HG02938 (cell line): Measurements from ENCODE around the gene TIMP1.
A peak's percentile ranks its signal among the peaks of the same experiment; 100 is the strongest.

Experiments
- ATAC-seq: cut with Tn5 transposase; IDR thresholded peaks from one replicate; pipeline ENCODE4 v1.9.1; 2021; ENCODE audit warnings: mild to moderate bottlenecking, moderate library complexity; ENCODE audit not compliant: unreplicated experiment

Gene TIMP1

GRCh38 chrX:47581731-47582647 lies at the start of gene TIMP1:
Gene TIMP1, plus strand, starts transcription at chrX:47582436. Its CDS starts 980 bp downstream, at chrX:47583416.
- ATAC-seq = peak; percentile 58

- ATAC-seq = no peak
These were observed 42.4 kb upstream of the TIMP1 start for GRCh38 chrX:47539860-47540259.

GRCh38 chrX:47540754-47541538 lies 41.3 kb upstream of the TIMP1 start:
- ATAC-seq = no peak

GRCh38 chrX:47543496-47543895 lies 38.7 kb upstream of the TIMP1 start:
- no peak for ATAC-seq

GRCh38 chrX:47556045-47556623 lies 26.1 kb upstream of the TIMP1 start:
- ATAC-seq = peak; percentile 82

DNA sequence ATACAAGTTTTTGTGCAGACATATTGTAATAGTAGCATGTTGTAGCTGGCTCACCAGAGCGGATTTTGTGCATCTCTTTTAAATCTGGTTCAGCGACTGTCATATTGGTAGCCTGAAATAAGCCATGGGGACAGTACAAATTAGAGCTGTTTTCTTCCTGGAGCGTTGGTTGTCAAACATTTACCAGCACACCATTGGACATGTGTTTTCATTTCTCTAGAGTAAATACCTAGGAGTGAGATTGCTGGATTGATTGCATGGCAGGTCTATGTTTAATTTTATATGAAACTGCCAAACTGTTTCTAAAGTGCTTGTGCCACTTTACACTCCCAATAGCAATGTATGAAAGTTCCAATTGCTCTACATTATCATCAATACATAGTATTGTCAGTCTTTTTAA lies 23.8 kb upstream of the TIMP1 start:
- ATAC-seq = no peak

- ATAC-seq = no peak
These were observed 21.9 kb upstream of the TIMP1 start for GRCh38 chrX:47560179-47560933.

- peak; percentile 89 for ATAC-seq
These were observed 21.1 kb upstream of the TIMP1 start, which contains the start of gene ARAF for GRCh38 chrX:47560934-47561658. Gene ARAF, plus strand, starts transcription at chrX:47561205. Its CDS starts 1,763 bp downstream, at chrX:47562968.

DNA sequence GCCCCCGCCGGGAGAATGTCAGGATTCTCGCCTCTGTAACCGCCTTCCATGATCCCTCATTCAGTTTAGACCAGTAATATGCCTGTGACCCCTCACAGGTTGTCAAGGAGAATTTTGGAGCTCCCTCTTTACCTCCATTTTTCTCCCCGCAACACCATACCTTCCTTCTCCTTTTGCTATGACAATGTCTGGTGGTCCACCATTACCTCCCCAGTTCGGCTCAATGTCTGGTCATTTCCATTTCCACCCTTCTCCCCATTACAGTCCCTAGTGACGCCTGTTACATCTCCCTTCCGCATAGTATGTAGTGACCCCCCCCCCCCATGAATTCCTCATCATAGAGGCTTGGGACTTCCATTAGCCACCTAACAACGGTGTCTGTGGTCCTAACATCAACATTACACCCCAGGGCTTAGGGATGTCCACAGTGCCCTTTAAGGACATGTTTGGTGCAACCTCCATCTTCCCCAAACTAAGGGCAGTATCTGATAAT lies 20.5 kb upstream of the TIMP1 start:
- ATAC-seq = no peak

DNA sequence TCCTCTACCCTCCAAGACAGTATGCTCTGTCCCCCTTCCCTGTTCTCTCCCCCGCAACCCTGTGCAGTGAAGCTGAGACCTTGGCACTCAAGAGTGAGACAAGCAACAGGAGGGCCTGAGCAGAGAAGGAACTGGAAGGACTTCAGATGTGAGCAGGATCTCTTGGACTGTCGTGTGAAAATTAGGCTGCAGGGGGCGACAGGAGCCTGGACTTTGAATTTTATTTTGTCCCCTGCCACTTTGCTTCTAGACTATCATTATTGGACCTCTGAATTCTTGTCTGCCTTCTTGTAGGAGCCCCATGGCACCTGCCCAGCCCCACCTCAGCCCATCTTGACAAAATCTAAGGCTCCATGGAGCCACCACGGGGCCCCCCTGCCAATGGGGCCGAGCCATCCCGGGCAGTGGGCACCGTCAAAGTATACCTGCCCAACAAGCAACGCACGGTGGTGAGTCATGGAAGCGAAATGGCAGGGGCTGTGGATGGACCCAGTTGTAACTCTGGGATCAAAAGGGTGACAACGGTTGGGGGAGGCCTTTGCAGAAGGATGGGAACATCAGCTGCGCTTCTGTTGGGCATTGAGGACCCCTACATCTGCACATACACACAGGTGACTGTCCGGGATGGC lies 19.5 kb upstream of the TIMP1 start:
- no peak for ATAC-seq

- no peak for ATAC-seq
These were observed 18.4 kb upstream of the TIMP1 start for GRCh38 chrX:47563801-47564315.

DNA sequence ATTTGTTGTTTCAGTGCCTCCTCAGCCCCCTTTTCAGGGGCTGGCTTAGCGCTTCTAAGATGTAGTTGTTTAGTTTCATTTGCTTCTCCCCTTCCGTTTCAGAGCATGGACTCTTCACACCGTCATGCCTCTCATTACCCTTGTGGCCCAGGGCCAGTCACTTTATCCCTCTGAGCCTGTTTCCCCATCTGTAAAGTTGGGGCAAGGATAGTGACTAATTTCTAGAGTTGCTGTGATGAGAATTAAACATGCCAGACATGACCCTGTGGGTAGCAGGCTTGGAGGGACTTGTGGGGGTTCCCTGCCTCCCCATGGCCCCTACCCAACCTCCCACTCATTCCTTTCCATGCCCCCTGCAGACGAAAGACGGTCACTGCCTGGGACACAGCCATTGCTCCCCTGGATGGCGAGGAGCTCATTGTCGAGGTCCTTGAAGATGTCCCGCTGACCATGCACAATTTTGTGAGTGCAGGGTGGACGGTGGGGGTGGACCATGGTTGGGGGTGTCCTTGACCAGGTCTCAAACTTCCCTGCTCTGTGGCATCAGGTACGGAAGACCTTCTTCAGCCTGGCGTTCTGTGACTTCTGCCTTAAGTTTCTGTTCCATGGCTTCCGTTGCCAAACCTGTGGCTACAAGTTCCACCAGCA lies 17.7 kb upstream of the TIMP1 start:
- no peak for ATAC-seq

DNA sequence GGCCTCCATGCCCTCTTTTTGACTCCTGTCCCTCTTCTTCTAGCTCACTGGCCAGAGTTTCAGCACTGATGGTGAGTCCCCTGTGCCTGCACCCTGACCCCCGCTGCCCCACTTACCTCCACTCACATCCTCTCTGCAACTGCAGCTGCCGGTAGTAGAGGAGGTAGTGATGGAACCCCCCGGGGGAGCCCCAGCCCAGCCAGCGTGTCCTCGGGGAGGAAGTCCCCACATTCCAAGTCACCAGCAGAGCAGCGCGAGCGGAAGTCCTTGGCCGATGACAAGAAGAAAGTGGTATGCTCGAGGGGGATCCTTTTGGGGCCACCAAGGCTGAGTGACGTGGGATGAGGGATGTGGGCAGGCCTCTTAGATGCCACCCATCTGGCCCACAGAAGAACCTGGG lies 15.4 kb upstream of the TIMP1 start:
- no peak for ATAC-seq

DNA sequence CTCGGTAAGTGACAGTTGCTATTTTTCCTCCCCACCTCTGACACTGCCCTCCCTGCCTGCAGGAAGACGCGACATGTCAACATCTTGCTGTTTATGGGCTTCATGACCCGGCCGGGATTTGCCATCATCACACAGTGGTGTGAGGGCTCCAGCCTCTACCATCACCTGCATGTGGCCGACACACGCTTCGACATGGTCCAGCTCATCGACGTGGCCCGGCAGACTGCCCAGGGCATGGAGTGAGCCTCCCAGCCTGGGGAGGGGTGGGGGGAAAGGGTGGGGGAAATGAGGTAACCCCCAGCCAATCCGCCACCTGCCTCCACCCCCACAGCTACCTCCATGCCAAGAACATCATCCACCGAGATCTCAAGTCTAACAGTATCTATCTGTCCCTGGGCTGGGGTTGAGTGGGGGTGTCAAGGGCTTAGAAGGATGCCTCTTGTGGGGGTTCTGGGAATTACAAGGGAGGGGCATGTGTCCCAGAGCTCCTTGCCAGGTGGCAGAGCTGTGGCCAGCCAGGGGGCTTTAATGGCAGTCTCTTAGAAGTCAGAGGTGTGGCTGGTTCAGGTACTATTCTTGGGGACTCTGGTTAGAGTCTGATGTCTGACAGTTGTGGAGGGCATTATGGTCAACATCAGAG lies 13.5 kb upstream of the TIMP1 start:
- no peak for ATAC-seq

DNA sequence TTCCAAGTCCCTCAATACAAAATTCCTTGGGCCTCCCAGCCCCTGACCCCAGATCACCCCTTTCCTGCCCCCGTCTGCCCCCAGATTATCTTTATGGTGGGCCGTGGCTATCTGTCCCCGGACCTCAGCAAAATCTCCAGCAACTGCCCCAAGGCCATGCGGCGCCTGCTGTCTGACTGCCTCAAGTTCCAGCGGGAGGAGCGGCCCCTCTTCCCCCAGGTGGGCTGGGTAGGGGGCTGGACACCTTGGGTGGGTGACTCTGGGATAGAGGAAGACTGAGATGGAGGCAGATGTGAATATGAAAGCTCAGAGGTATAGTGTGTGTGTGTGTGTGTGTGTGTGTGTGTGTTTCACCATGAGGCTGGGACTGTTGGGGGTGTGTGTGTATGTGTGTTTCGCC lies 11.4 kb upstream of the TIMP1 start:
- ATAC-seq = no peak

- no peak for ATAC-seq
These were observed 11.0 kb upstream of the TIMP1 start for GRCh38 chrX:47571215-47571614.

GRCh38 chrX:47571896-47572295 lies 10.3 kb upstream of the TIMP1 start:
- ATAC-seq = no peak

DNA sequence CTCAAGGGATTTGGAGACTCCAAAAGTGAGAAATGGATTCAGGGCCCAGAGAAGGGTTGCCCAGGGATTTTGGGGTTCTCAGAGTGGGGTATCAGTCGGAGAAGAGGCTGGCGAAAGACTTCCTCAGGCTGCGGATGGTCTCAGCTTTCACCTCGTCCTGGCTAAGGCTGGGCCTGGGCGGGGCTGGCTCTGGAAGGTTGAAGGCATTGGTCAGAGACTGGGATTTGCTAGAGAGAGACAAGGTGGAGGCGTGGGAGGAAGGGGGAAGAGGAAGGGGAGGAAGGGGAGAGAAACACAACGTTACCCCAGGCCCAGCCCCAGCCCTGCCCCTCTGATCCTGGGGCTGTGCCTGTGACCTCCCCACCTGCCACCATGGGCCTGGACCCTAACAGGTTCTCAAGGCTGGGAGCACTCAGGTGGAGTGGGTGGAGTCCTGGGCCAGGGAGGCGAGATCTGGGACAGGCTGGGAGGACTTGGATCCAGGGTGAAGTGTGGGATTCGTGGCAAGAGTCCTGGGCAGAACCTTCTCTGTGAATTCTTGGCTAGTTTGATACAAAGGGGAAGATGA lies 9.4 kb upstream of the TIMP1 start:
- no peak for ATAC-seq
